ENCODE data around the gene CACNA1S. TPM values are rescaled to one million over a fixed set of nuclear protein-coding genes. Genes with fewer than 3 reads are reported as not detected.

CACNA1S gene
- total RNA-seq, 1 donor from 2014 or later, result not detected

DNA sequence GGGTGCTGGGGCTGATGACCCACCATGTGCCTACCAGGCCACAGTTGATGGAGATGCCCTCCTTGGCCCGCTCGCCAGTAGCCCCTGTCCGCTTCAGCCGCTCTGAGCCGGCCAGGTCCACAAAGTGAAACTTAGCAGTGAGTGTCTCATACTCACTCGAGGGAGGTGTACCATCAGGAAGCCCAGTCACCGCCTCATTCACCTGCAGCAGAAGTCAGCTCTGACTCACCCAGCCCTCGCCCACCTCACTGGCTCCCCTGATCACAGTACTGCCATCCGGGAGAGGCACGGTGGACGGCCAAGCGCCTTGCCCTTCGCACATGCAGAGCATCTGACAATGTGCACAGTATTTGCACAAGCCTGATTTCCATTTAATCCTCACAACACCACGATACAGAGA lies 107.5 kb downstream of the CACNA1S start:
- Histone ChIP-seq H3K4me1 (ENCODE audit: insufficient read depth, low read length) (no peaks in the 10 kb centered on the region), H3K79me2 (ENCODE audit: insufficient read depth, low read length) (no peaks in the 10 kb centered on the region), H3K4me2 (ENCODE audit: low read length) (no peak overlapping the region), H3K27ac (ENCODE audit: low read depth, low read length) (no peak overlapping the region), H3K27me3 (ENCODE audit: insufficient read depth, low read length) (no peaks in the 10 kb centered on the region), H4K20me1 (ENCODE audit: insufficient read depth, low read length) (peaks cover 5% of the 10 kb centered on the region), H3K36me3 (ENCODE audit: insufficient read depth, low read length) (peaks cover 3% of the 10 kb centered on the region), H3K9me3 (ENCODE audit: insufficient read depth, low read depth, low read length) (no peaks in the 10 kb centered on the region), H2AFZ (ENCODE audit: low read depth, low read length) (no peak overlapping the region), H3K4me3 (ENCODE audit: insufficient read depth, low read depth, low read length) (no peak overlapping the region), H3K9ac (ENCODE audit: low read length) (no peak overlapping the region)
- Mint-ChIP-seq H3K27ac (ENCODE audit: unreplicated experiment) (no peak overlapping the region), H3K4me1 (ENCODE audit: low read depth, unreplicated experiment) (no peaks in the 10 kb centered on the region), H3K36me3 (ENCODE audit: low read depth, unreplicated experiment) (peaks cover 5% of the 10 kb centered on the region), H3K4me3 (ENCODE audit: unreplicated experiment) (no peak overlapping the region), H3K27me3 (ENCODE audit: low read depth, unreplicated experiment) (peaks cover 6% of the 10 kb centered on the region), H3K9me3 (ENCODE audit: unreplicated experiment) (no peaks in the 10 kb centered on the region)
- no peak for FAIRE-seq
- TF ChIP-seq EZH2 (IDR thresholded peaks at IDR 0.05; ENCODE audit: insufficient read depth, low read length), result no peak
- TF ChIP-seq, protein P1, sequence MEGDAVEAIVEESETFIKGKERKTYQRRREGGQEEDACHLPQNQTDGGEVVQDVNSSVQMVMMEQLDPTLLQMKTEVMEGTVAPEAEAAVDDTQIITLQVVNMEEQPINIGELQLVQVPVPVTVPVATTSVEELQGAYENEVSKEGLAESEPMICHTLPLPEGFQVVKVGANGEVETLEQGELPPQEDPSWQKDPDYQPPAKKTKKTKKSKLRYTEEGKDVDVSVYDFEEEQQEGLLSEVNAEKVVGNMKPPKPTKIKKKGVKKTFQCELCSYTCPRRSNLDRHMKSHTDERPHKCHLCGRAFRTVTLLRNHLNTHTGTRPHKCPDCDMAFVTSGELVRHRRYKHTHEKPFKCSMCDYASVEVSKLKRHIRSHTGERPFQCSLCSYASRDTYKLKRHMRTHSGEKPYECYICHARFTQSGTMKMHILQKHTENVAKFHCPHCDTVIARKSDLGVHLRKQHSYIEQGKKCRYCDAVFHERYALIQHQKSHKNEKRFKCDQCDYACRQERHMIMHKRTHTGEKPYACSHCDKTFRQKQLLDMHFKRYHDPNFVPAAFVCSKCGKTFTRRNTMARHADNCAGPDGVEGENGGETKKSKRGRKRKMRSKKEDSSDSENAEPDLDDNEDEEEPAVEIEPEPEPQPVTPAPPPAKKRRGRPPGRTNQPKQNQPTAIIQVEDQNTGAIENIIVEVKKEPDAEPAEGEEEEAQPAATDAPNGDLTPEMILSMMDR (IDR thresholded peaks at IDR 0.05; ENCODE audit: insufficient read depth, low read depth, low read length), result no peak
- DNase-seq (ENCODE audit: low read depth), result no peak

DNA sequence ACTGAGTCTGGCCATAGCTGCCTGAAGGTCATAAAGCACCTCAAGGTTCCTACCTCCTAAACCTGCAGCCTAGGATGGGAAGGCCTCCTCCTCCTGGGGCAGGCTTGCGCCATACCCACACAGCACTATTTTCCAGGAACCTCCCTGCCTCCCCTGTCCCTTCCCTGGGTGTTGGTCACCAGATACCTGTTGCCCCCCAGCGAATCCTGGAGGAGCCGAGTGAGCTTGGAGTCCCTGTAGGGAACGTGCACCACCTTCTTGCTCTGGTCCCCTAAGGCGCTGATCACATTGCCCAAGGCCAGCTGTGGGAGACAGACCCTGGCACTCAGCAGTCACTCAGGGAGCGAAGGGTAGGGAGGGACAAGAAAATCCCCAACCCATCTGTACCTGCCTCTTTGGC lies 108.1 kb downstream of the CACNA1S start:
- Histone ChIP-seq H3K4me3 (ENCODE audit: insufficient read depth, low read depth, low read length) (no peak overlapping the region), H3K27ac (ENCODE audit: low read depth, low read length) (no peak overlapping the region), H3K9ac (ENCODE audit: low read length) (no peak overlapping the region), H3K36me3 (ENCODE audit: insufficient read depth, low read length) (peaks cover 3% of the 10 kb centered on the region), H3K79me2 (ENCODE audit: insufficient read depth, low read length) (no peaks in the 10 kb centered on the region), H2AFZ (ENCODE audit: low read depth, low read length) (no peak overlapping the region), H3K4me2 (ENCODE audit: low read length) (no peak overlapping the region), H3K9me3 (ENCODE audit: insufficient read depth, low read depth, low read length) (no peaks in the 10 kb centered on the region), H3K4me1 (ENCODE audit: insufficient read depth, low read length) (no peaks in the 10 kb centered on the region), H3K27me3 (ENCODE audit: insufficient read depth, low read length) (no peaks in the 10 kb centered on the region), H4K20me1 (ENCODE audit: insufficient read depth, low read length) (peaks cover 5% of the 10 kb centered on the region)
- Mint-ChIP-seq H3K4me1 (ENCODE audit: low read depth, unreplicated experiment) (no peaks in the 10 kb centered on the region), H3K27ac (ENCODE audit: unreplicated experiment) (no peak overlapping the region), H3K36me3 (ENCODE audit: low read depth, unreplicated experiment) (peaks cover 7% of the 10 kb centered on the region), H3K27me3 (ENCODE audit: low read depth, unreplicated experiment) (peaks cover 6% of the 10 kb centered on the region), H3K4me3 (ENCODE audit: unreplicated experiment) (no peak overlapping the region), H3K9me3 (ENCODE audit: unreplicated experiment) (no peaks in the 10 kb centered on the region)
- TF ChIP-seq, protein P1 (IDR thresholded peaks at IDR 0.05; ENCODE audit: insufficient read depth, low read depth, low read length), result no peak
- TF ChIP-seq EZH2 (IDR thresholded peaks at IDR 0.05; ENCODE audit: insufficient read depth, low read length), result no peak
- no peak for DNase-seq (ENCODE audit: low read depth)
- no peak for FAIRE-seq

DNA sequence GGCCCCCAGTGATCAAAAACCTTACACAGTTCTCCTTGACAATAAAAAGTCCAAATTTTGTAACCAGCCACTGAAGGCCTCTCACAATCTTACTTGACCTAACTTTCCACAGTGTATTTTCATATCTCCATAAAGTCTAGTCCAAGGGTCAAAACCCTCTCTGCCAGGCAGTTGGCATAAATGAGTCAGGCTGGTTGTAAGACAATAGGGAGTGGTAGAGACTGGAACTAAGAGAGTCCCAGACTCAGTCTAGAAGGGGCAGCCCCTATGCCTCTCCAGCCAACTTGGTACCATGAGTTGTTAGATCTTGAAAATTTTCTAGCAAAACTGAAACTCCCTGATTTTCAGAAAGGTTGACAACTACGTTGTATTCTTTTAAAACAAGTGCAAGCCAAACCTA lies 109.7 kb downstream of the CACNA1S start:
- Mint-ChIP-seq H3K4me1 (ENCODE audit: low read depth, unreplicated experiment) (no peaks in the 10 kb centered on the region), H3K9me3 (ENCODE audit: unreplicated experiment) (no peaks in the 10 kb centered on the region), H3K27me3 (ENCODE audit: low read depth, unreplicated experiment) (peaks cover 6% of the 10 kb centered on the region), H3K4me3 (ENCODE audit: unreplicated experiment) (no peak overlapping the region), H3K27ac (ENCODE audit: unreplicated experiment) (no peak overlapping the region), H3K36me3 (ENCODE audit: low read depth, unreplicated experiment) (peaks cover 11% of the 10 kb centered on the region)
- Histone ChIP-seq H3K9me3 (ENCODE audit: insufficient read depth, low read depth, low read length) (no peaks in the 10 kb centered on the region), H3K27ac (ENCODE audit: low read depth, low read length) (no peak overlapping the region), H3K36me3 (ENCODE audit: insufficient read depth, low read length) (peaks cover 3% of the 10 kb centered on the region), H4K20me1 (ENCODE audit: insufficient read depth, low read length) (peaks cover 3% of the 10 kb centered on the region), H3K4me1 (ENCODE audit: insufficient read depth, low read length) (no peaks in the 10 kb centered on the region), H3K79me2 (ENCODE audit: insufficient read depth, low read length) (no peaks in the 10 kb centered on the region), H2AFZ (ENCODE audit: low read depth, low read length) (no peak overlapping the region), H3K4me2 (ENCODE audit: low read length) (no peak overlapping the region), H3K27me3 (ENCODE audit: insufficient read depth, low read length) (no peaks in the 10 kb centered on the region), H3K4me3 (ENCODE audit: insufficient read depth, low read depth, low read length) (no peak overlapping the region), H3K9ac (ENCODE audit: low read length) (no peak overlapping the region)
- TF ChIP-seq EZH2 (IDR thresholded peaks at IDR 0.05; ENCODE audit: insufficient read depth, low read length), result no peak
- TF ChIP-seq, protein P1 (IDR thresholded peaks at IDR 0.05; ENCODE audit: insufficient read depth, low read depth, low read length), result no peak
- DNase-seq (ENCODE audit: low read depth), result no peak
- FAIRE-seq, result no peak

Data from astrocyte (in vitro differentiated cells and primary cell).